A549 (cell line): ENCODE results near the gene SPRYD4.

Experiments used
- CHD2 ChIP-seq: fragments of 150-350 bp; IDR thresholded peaks from 2 replicates; pipeline ENCODE4 v1.6.1; 2014; ENCODE audit warnings: low read length; ENCODE audit not compliant: partially characterized antibody
- E2F6 ChIP-seq: IDR thresholded peaks from 2 replicates; pipeline ENCODE4 v1.6.1; 2012; ENCODE audit warnings: low read depth, borderline replicate concordance
- HMGXB4 ChIP-seq: fragments of 250-450 bp; sonication (Bioruptor Pico); IDR thresholded peaks from 2 replicates; pipeline ENCODE4 v1.5.0; 2021; ENCODE audit warnings: mild to moderate bottlenecking, moderate library complexity, borderline replicate concordance
- POLR2A ChIP-seq: IDR thresholded peaks from 2 replicates; pipeline ENCODE4 v1.6.1; 2012; ENCODE audit warnings: mild to moderate bottlenecking, low read length
- RAD21 ChIP-seq, 2 experiments: fragments of >200 bp in 1 of 2; sonication (Bioruptor Twin) in 1 of 2; formaldehyde crosslinking in 1 of 2; IDR thresholded peaks in 1 of 2; conservative IDR thresholded peaks in 1 of 2; 2 replicates in 1 of 2; 3 replicates in 1 of 2; pipeline ENCODE4 v1.6.1; 2012 to 2018; ENCODE audit warnings: inconsistent platforms in 1 of 2
- RCOR1 ChIP-seq: fragments of 150-350 bp; IDR thresholded peaks from 2 replicates; pipeline ENCODE4 v1.6.1; 2014; ENCODE audit warnings: antibody characterized with exemption, low read length, low read depth
- SREBF2 ChIP-seq: fragments of 450-650 bp; IDR thresholded peaks from 2 replicates; pipeline ENCODE4 v1.6.1; 2014; ENCODE audit warnings: mild to moderate bottlenecking, moderate library complexity
- USF2 ChIP-seq: fragments of 450-650 bp; IDR thresholded peaks from 2 replicates; pipeline ENCODE4 v1.6.1; 2014; ENCODE audit warnings: antibody characterized with exemption
- TF ChIP-seq, protein P1 (sequence below): fragments of >200 bp; sonication (Bioruptor Twin); formaldehyde crosslinking; IDR thresholded peaks from 3 replicates; pipeline ENCODE4 v1.5.1; 2016

DNA sequence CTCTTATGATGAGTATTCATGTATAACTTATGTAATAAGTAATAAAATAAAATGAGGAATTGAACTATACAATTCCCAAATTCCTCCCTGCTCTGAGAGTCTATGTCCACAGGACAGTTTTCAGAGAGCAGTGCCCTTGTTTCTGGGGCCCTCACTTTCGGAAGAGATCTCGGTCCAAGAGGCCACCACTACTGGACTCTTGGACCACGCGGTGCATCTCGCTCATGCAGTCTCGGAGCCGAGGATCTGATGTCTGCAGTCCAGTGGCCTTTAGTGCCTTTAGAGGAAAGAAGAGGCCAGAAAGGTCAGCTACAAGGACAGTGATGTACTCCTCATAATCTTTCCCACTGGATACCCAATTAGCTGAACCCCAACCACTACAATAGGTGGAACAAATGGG, 11.2 kb downstream of the SPRYD4 start:
- TF ChIP-seq, protein P1, sequence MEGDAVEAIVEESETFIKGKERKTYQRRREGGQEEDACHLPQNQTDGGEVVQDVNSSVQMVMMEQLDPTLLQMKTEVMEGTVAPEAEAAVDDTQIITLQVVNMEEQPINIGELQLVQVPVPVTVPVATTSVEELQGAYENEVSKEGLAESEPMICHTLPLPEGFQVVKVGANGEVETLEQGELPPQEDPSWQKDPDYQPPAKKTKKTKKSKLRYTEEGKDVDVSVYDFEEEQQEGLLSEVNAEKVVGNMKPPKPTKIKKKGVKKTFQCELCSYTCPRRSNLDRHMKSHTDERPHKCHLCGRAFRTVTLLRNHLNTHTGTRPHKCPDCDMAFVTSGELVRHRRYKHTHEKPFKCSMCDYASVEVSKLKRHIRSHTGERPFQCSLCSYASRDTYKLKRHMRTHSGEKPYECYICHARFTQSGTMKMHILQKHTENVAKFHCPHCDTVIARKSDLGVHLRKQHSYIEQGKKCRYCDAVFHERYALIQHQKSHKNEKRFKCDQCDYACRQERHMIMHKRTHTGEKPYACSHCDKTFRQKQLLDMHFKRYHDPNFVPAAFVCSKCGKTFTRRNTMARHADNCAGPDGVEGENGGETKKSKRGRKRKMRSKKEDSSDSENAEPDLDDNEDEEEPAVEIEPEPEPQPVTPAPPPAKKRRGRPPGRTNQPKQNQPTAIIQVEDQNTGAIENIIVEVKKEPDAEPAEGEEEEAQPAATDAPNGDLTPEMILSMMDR, result no peak
- TF ChIP-seq POLR2A (no peak), SREBF2 (no peak), HMGXB4 (CRISPR knock-in tag) (no peak), RAD21 (conservative IDR thresholded peaks at IDR 0.05 in 1 of 2, IDR thresholded peaks at IDR 0.05 in 1 of 2) (no peak), E2F6 (no peak), CHD2 (no peak), USF2 (no peak), RCOR1 (no peak)
